Stimulated activated memory B cell treated with anti-CD40 and anti-IgM and Interleukin-4, amounts not matched to agents 10 μg/mL and 1 μg/mL and 100 μg/mL, for 72 hours (primary cell): ENCODE results near the gene MTTP.

Experiments
- ATAC-seq: fragments of 150-1000 bp; cut with Tn5 transposase; 2 replicates; pipeline ENCODE4 v1.10.0; 2021
- H3K27ac Mint-ChIP-seq: one replicate; pipeline ENCODE4 v1.8.0; 2022; ENCODE audit warnings: mild to moderate bottlenecking, mixed read lengths
- H3K27me3 Mint-ChIP-seq: one replicate; pipeline ENCODE4 v1.8.0; 2022; ENCODE audit warnings: mixed read lengths
- H3K36me3 Mint-ChIP-seq: one replicate; pipeline ENCODE4 v1.8.0; 2022; ENCODE audit warnings: mixed read lengths
- H3K4me1 Mint-ChIP-seq: one replicate; pipeline ENCODE4 v1.8.0; 2022; ENCODE audit warnings: mixed read lengths
- H3K4me3 Mint-ChIP-seq: one replicate; pipeline ENCODE4 v1.8.0; 2022; ENCODE audit warnings: mild to moderate bottlenecking, moderate library complexity, mixed read lengths
- H3K9me3 Mint-ChIP-seq: one replicate; pipeline ENCODE4 v1.8.0; 2022; ENCODE audit warnings: mixed read lengths

MTTP gene

GRCh38 chr4:99617374-99617773 lies 42.8 kb downstream of the MTTP start:
- H3K4me1 Mint-ChIP-seq, result no peaks in the 10 kb centered on the region
- no peaks in the 10 kb centered on the region for H3K9me3 Mint-ChIP-seq
- H3K27ac Mint-ChIP-seq, result no peak overlapping the region
- H3K36me3 Mint-ChIP-seq, result no peaks in the 10 kb centered on the region
- H3K27me3 Mint-ChIP-seq, result no peaks in the 10 kb centered on the region
- no peak for ATAC-seq
- no peak overlapping the region for H3K4me3 Mint-ChIP-seq

- Mint-ChIP-seq H3K4me1 (no peaks in the 10 kb centered on the region), H3K4me3 (no peak overlapping the region), H3K27me3 (no peaks in the 10 kb centered on the region), H3K9me3 (no peaks in the 10 kb centered on the region), H3K27ac (no peak overlapping the region), H3K36me3 (no peaks in the 10 kb centered on the region)
- ATAC-seq, result no peak
These were observed 47.7 kb downstream of the MTTP start for GRCh38 chr4:99622341-99622740.

DNA sequence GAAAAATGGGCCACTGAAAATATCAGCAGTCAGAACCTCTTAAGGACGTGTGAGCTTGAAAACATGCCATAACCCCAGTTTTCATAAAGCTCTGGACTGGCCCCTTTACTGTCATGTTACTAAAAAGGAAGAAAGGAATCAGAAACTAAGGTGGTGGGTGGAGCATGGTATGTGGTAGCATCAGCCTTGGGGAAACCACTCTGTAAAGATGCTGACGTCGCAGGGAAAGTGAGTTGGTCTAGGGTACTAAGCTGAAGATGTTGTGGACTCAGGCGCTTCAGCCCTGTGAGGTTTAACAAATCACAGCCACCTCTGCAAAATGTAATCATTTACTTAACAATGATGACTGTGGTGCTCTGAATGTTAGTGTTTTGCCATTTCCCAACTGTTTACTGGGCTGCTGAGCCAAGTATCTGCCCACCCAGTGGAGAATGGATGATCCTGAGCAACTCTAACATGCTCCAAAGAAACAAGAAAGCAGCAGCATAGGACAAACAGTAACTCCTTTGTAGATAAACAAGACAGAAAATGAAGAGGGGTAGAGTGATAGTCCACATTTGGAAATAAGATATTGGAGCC lies 49.6 kb downstream of the MTTP start:
- H3K27ac Mint-ChIP-seq, result no peak overlapping the region
- no peaks in the 10 kb centered on the region for H3K36me3 Mint-ChIP-seq
- no peaks in the 10 kb centered on the region for H3K4me1 Mint-ChIP-seq
- H3K9me3 Mint-ChIP-seq, result no peaks in the 10 kb centered on the region
- no peak for ATAC-seq
- H3K27me3 Mint-ChIP-seq, result no peaks in the 10 kb centered on the region
- no peak overlapping the region for H3K4me3 Mint-ChIP-seq

GRCh38 chr4:99625369-99625768 lies 50.7 kb downstream of the MTTP start:
- ATAC-seq, result no peak
- Mint-ChIP-seq H3K4me1 (no peaks in the 10 kb centered on the region), H3K27ac (no peak overlapping the region), H3K36me3 (no peaks in the 10 kb centered on the region), H3K4me3 (no peak overlapping the region), H3K27me3 (no peaks in the 10 kb centered on the region), H3K9me3 (no peaks in the 10 kb centered on the region)

DNA sequence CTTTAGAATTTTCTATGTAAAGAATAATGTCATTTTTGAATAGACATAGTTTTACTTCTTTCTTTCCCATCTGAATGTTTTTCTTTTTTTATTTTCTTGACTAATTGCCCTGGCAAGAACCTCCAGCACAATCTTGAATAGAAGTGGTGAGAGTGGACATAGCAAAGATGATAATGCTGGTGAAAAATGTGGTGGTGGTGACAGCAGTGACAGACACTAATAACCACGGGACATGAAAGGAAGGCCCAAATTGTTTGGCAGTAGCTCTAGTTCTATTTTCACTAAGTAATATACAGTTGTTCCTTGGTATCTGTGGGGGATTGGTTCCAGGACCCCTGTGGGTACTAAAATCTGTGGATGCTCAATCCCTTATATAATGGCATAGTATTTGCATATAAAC lies 53.4 kb downstream of the MTTP start:
- Mint-ChIP-seq H3K4me1 (peaks cover 6% of the 10 kb centered on the region), H3K36me3 (no peaks in the 10 kb centered on the region), H3K27me3 (no peaks in the 10 kb centered on the region), H3K27ac (no peak overlapping the region), H3K9me3 (no peaks in the 10 kb centered on the region), H3K4me3 (no peak overlapping the region)
- no peak for ATAC-seq

GRCh38 chr4:99629962-99630554 lies 55.4 kb downstream of the MTTP start:
- Mint-ChIP-seq H3K4me3 (no peak overlapping the region), H3K27ac (no peak overlapping the region), H3K27me3 (no peaks in the 10 kb centered on the region), H3K4me1 (peaks cover 10% of the 10 kb centered on the region), H3K36me3 (no peaks in the 10 kb centered on the region), H3K9me3 (no peaks in the 10 kb centered on the region)
- ATAC-seq, result no peak

DNA sequence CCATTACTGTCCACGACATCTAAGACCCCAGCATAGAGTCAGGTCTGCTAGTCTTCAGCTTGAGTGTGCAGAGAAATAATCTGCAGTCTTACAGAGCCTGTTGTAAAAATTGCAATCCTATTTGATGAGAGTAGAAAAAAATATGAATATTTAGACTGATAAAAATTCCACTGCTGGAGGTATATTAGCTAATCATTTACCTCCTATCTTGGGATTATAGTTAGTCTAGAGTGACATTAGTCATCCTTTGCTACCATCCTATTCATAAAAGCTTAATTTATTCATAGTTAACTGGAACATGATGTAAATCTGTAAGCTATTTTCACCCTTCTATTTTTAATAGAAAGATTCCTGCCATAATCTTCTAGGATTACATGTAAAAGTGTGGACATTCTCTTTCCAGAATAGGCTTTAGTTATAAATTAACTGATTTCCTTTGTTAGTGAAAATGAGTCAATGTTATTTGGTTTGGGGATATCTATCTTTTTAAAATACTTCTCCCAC lies 56.3 kb downstream of the MTTP start:
- Mint-ChIP-seq H3K27ac (no peak overlapping the region), H3K9me3 (no peaks in the 10 kb centered on the region), H3K4me3 (no peak overlapping the region), H3K36me3 (no peaks in the 10 kb centered on the region), H3K27me3 (no peaks in the 10 kb centered on the region), H3K4me1 (peaks cover 10% of the 10 kb centered on the region)
- no peak for ATAC-seq

GRCh38 chr4:99633772-99634171 lies 59.1 kb downstream of the MTTP start:
- H3K27me3 Mint-ChIP-seq, result no peaks in the 10 kb centered on the region
- H3K27ac Mint-ChIP-seq, result no peak overlapping the region
- ATAC-seq, result no peak
- H3K4me1 Mint-ChIP-seq, result peaks cover 10% of the 10 kb centered on the region
- H3K36me3 Mint-ChIP-seq, result no peaks in the 10 kb centered on the region
- H3K9me3 Mint-ChIP-seq, result no peaks in the 10 kb centered on the region
- no peak overlapping the region for H3K4me3 Mint-ChIP-seq

GRCh38 chr4:99634742-99635360 lies 60.2 kb downstream of the MTTP start:
- Mint-ChIP-seq H3K27ac (no peak overlapping the region), H3K4me1 (peaks cover 10% of the 10 kb centered on the region), H3K36me3 (no peaks in the 10 kb centered on the region), H3K27me3 (no peaks in the 10 kb centered on the region), H3K9me3 (no peaks in the 10 kb centered on the region), H3K4me3 (no peak overlapping the region)
- ATAC-seq, result no peak

- ATAC-seq, result no peak
- Mint-ChIP-seq H3K4me3 (no peak overlapping the region), H3K27me3 (peaks cover 5% of the 10 kb centered on the region), H3K9me3 (no peaks in the 10 kb centered on the region), H3K4me1 (peaks cover 10% of the 10 kb centered on the region), H3K27ac (no peak overlapping the region), H3K36me3 (no peaks in the 10 kb centered on the region)
These were observed 61.0 kb downstream of the MTTP start for GRCh38 chr4:99635601-99636000.

DNA sequence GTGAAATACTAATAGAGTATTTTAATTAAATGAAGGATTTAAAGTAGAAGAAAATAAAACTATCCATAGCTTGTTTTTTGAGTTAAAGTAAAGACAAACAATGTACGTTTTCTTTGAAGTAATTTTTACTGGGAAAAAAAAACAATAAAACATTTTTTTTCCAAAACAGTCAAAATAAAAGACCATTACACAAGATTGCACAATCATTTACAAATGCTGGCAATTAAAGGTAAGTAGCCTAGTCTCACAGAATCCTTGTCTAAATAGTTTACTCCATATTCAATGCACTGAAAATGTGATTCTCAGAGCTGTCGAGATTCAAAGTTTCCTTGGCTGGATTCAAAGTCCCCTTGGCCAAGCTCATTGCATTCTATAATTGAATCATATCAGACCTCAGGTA lies 61.8 kb downstream of the MTTP start:
- peaks cover 9% of the 10 kb centered on the region for H3K27me3 Mint-ChIP-seq
- no peaks in the 10 kb centered on the region for H3K36me3 Mint-ChIP-seq
- H3K9me3 Mint-ChIP-seq, result no peaks in the 10 kb centered on the region
- H3K4me3 Mint-ChIP-seq, result no peak overlapping the region
- no peak overlapping the region for H3K27ac Mint-ChIP-seq
- no peak for ATAC-seq
- H3K4me1 Mint-ChIP-seq, result peaks cover 10% of the 10 kb centered on the region

- no peaks in the 10 kb centered on the region for H3K9me3 Mint-ChIP-seq
- peaks cover 10% of the 10 kb centered on the region for H3K4me1 Mint-ChIP-seq
- no peak overlapping the region for H3K27ac Mint-ChIP-seq
- no peak overlapping the region for H3K4me3 Mint-ChIP-seq
- peaks cover 9% of the 10 kb centered on the region for H3K27me3 Mint-ChIP-seq
- ATAC-seq, result no peak
- H3K36me3 Mint-ChIP-seq, result no peaks in the 10 kb centered on the region
These were observed 62.5 kb downstream of the MTTP start for GRCh38 chr4:99637174-99637573.

- Mint-ChIP-seq H3K27me3 (peaks cover 9% of the 10 kb centered on the region), H3K9me3 (no peaks in the 10 kb centered on the region), H3K36me3 (no peaks in the 10 kb centered on the region), H3K27ac (no peak overlapping the region), H3K4me3 (no peak overlapping the region), H3K4me1 (no peaks in the 10 kb centered on the region)
- ATAC-seq, result no peak
These were observed 66.1 kb downstream of the MTTP start for GRCh38 chr4:99640676-99641075.

GRCh38 chr4:99642725-99643489 lies 68.3 kb downstream of the MTTP start:
- peaks cover 9% of the 10 kb centered on the region for H3K27me3 Mint-ChIP-seq

DNA sequence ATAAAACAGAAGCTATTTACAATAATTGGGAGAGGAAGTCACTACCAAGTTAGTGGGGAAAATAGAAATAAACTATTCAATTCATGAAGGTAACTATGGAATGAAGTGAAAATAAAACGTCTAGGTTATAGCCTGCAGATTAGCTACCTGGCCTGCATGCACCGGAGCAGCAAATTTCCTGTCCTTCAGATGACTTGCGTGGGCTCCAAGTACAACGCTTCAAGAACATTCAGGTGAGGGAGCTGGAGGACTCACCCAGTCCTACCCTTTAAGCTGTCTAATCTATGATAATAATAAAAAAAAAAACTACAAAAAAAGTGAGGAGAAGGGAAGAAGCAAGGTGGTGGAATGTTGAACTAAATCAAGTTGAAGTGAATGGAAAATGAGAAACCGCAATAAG lies 69.8 kb downstream of the MTTP start:
- ATAC-seq, result no peak
- Mint-ChIP-seq H3K27me3 (peaks cover 9% of the 10 kb centered on the region), H3K27ac (no peak overlapping the region), H3K4me1 (no peaks in the 10 kb centered on the region), H3K4me3 (no peak overlapping the region), H3K9me3 (no peaks in the 10 kb centered on the region), H3K36me3 (no peaks in the 10 kb centered on the region)

More at GRCh38 chr4:99642725-99643489, 68.3 kb downstream of the MTTP start:
- no peak for ATAC-seq
- Mint-ChIP-seq H3K4me1 (no peaks in the 10 kb centered on the region), H3K4me3 (no peak overlapping the region), H3K27ac (no peak overlapping the region), H3K36me3 (no peaks in the 10 kb centered on the region), H3K9me3 (no peaks in the 10 kb centered on the region)
